HepG2 (cell line): ENCODE measurements around the gene PROM2. TPM values are rescaled to one million over a fixed set of nuclear protein-coding genes. Genes with fewer than 3 reads are reported as not detected.

Experiments used
- ATAC-seq: fragments of 200-7000 bp; cut with Tn5 transposase; 3 replicates; pipeline ENCODE4 v1.9.1; 2020; ENCODE audit warnings: mild to moderate bottlenecking, moderate library complexity
- BruUV-seq: library from RNA; stranded (reverse); fragments of 400-500 nt; replicated peaks from 2 replicates; lab custom pipeline; 2021; lab: Mats Ljungman, UMichigan
- CTCF ChIA-PET: fragments of 300-600 bp; formaldehyde crosslinking; extraction: SDS; loops from one replicate; lab custom pipeline; 2021; ENCODE audit warnings: low total read pairs, inconsistent platforms, low intra/inter-chr PET ratio; lab: Yijun Ruan, JAX
- POLR2A ChIA-PET: fragments of 350-600 bp; sonication (Branson Sonifier 250); formaldehyde crosslinking; loops from one replicate; lab custom pipeline; 2020; ENCODE audit warnings: antibody characterized with exemption, inconsistent platforms; lab: Yijun Ruan, JAX
- DNase-seq: peaks from one replicate; pipeline ENCODE4 v3.0.0-alpha.2; 2015; ENCODE audit warnings: low spot score
- FAIRE-seq: peaks from 3 replicates; lab custom pipeline; 2011; peaks lifted over from hg19 to GRCh38; lab: Jason Lieb, UNC
- H2AFZ ChIP-seq: one replicate; pipeline ENCODE4 v1.6.1; 2011; ENCODE audit warnings: low read length, inconsistent platforms
- H3K27ac ChIP-seq: fragments of 300-600 bp; 3 replicates; pipeline ENCODE4 v1.8.0; 2011; ENCODE audit warnings: mixed run types, mild to moderate bottlenecking, mixed read lengths, low read length, inconsistent platforms; ENCODE audit not compliant: insufficient read depth; ENCODE audit errors: extremely low read length
- H3K27me3 ChIP-seq, 2 experiments: fragments of 200-600 bp in 1 of 2; 2 replicates in 1 of 2; 3 replicates in 1 of 2; pipeline versions ENCODE4 v1.6.0 to v1.8.0; 2011; ENCODE audit warnings: low read length in 2 of 2, mild to moderate bottlenecking in 2 of 2, moderate library complexity in 2 of 2, inconsistent platforms in 1 of 2; ENCODE audit not compliant: insufficient read depth in 2 of 2, control insufficient read depth in 1 of 2
- H3K36me3 ChIP-seq, 2 experiments: fragments of 200-600 bp in 1 of 2; replicated peaks in 1 of 2; 2 replicates in 1 of 2; 3 replicates in 1 of 2; pipeline versions ENCODE4 v1.5.1 to v1.8.0; 2011; ENCODE audit warnings: low read length in 2 of 2, inconsistent platforms in 1 of 2; ENCODE audit not compliant: insufficient read depth in 2 of 2, control insufficient read depth in 1 of 2
- H3K4me1 ChIP-seq: 2 replicates; pipeline ENCODE4 v1.5.1; 2012; ENCODE audit warnings: low read length, inconsistent platforms; ENCODE audit not compliant: insufficient read depth
- H3K4me2 ChIP-seq: 2 replicates; pipeline ENCODE4 v1.6.0; 2011; ENCODE audit warnings: low read depth, low read length, inconsistent platforms
- H3K4me3 ChIP-seq, 3 experiments: fragments of 200-600 bp in 1 of 3; sonication (generic), shearing (Covaris generic) in 1 of 3; replicated peaks in 1 of 3; 2 replicates each; pipeline ENCODE4 v1.5.1; 2011 to 2016; ENCODE audit warnings: low read length in 3 of 3, inconsistent platforms in 2 of 3, low read depth in 2 of 3, mild to moderate bottlenecking in 2 of 3, control low read depth in 1 of 3, mixed read lengths in 1 of 3; ENCODE audit not compliant: insufficient read depth in 1 of 3
- H3K79me2 ChIP-seq: one replicate; pipeline ENCODE4 v1.6.1; 2011; ENCODE audit warnings: low read length, inconsistent platforms; ENCODE audit not compliant: insufficient read depth
- H3K9ac ChIP-seq: 2 replicates; pipeline ENCODE4 v1.6.0; 2011; ENCODE audit warnings: mild to moderate bottlenecking, low read depth, low read length, inconsistent platforms; ENCODE audit not compliant: insufficient read depth
- H3K9me3 ChIP-seq: 2 replicates; pipeline ENCODE4 v1.5.1; 2012; ENCODE audit warnings: mild to moderate bottlenecking, low read length
- H4K20me1 ChIP-seq: 2 replicates; pipeline ENCODE4 v1.6.0; 2011; ENCODE audit warnings: inconsistent platforms, mild to moderate bottlenecking, low read length, moderate library complexity; ENCODE audit not compliant: insufficient read depth
- BRF2 ChIP-seq: sonication (generic); formaldehyde crosslinking; IDR thresholded peaks from 2 replicates; pipeline ENCODE4 v1.8.1; 2022; ENCODE audit warnings: mild to moderate bottlenecking, missing genetic modification reagents
- DNMT1 ChIP-seq: sonication (generic); formaldehyde crosslinking; IDR thresholded peaks from 2 replicates; pipeline ENCODE4 v1.5.1; 2020; ENCODE audit warnings: mild to moderate bottlenecking, missing genetic modification reagents
- FOXC1 ChIP-seq: sonication (generic); formaldehyde crosslinking; IDR thresholded peaks from 2 replicates; pipeline ENCODE4 v1.8.0; 2022; ENCODE audit warnings: mild to moderate bottlenecking, missing genetic modification reagents, borderline replicate concordance
- RNF219 ChIP-seq: sonication (generic); formaldehyde crosslinking; IDR thresholded peaks from 2 replicates; pipeline ENCODE4 v1.5.0; 2020; ENCODE audit warnings: mild to moderate bottlenecking, missing genetic modification reagents
- ZNF383 ChIP-seq: sonication (generic); formaldehyde crosslinking; IDR thresholded peaks from 2 replicates; pipeline ENCODE4 v1.4.0; 2020; ENCODE audit warnings: missing genetic modification reagents, mild to moderate bottlenecking, borderline replicate concordance
- ZNF570 ChIP-seq: sonication (generic); formaldehyde crosslinking; IDR thresholded peaks from 2 replicates; pipeline ENCODE4 v1.4.0; 2020; ENCODE audit warnings: mild to moderate bottlenecking, missing genetic modification reagents, borderline replicate concordance
- WGBS: methylation state at CpG from one replicate; pipeline ENCODE4 v1.1.6; 2017; ENCODE audit warnings: low lambda C conversion rate; 5-methylcytosine and 5-hydroxymethylcytosine counted together
- in situ Hi-C: cut with HindIII; loops from 2 replicates; pipeline ENCODE4 v1.10.0; 2017; ENCODE audit warnings: low pct_unique_long_range_greater_than_20kb; ENCODE audit not compliant: extremely low pct_ligation_motif_present
- intact Hi-C: fragments of 100-400 bp; cut with micrococcal nuclease; formaldehyde crosslinking; loops from one replicate; pipeline ENCODE4 v1.10.0; 2022; ENCODE audit not compliant: unreplicated experiment
- polyA plus RNA-seq, 8 experiments: library from polyadenylated mRNA; depleted of rRNA in 3 of 8; stranded (reverse) in 7 of 8; unstranded in 1 of 8; fragments of >200 nt; fragmentation: Illumina TruSeq in 4 of 8; extraction: Trizol in 4 of 8; gene quantifications; 2 replicates each; pipeline versions ENCODE4 v1.2.1 to v1.2.3, GENCODE V29; 2011 to 2016; ENCODE audit warnings: low read depth in 4 of 8, missing spikeins in 1 of 8, mixed read lengths in 1 of 8; ENCODE audit not compliant: insufficient read depth in 1 of 8
- total RNA-seq, 5 experiments: library from RNA; depleted of rRNA; stranded (reverse); fragments of >200 nt; fragmentation: Illumina TruSeq; extraction: Trizol; gene quantifications; 2 replicates each; pipeline ENCODE4 v1.2.3, GENCODE V29; 2016; ENCODE audit warnings: low read depth in 1 of 5

Gene PROM2
- total and polyA plus RNA-seq, 2 of the 13 experiments (the other 11 are each of a cell fraction or from before 2014, with no cell fraction given), result not detected

GRCh38 chr2:95325026-95325425 lies 50.8 kb downstream of the PROM2 start:
- ChIA-PET CTCF (no interaction called here), POLR2A (no interaction called here)
- no peak overlapping the region for H3K9ac ChIP-seq
- intact Hi-C loops, result no loop called here
- ATAC-seq (no peak), FAIRE-seq (no peak), DNase-seq (no peak)
- H4K20me1 ChIP-seq, result no peaks in the 10 kb centered on the region; the same call in 1 of the 2 replicates
- H2AFZ ChIP-seq, result no peak overlapping the region
- H3K9me3 ChIP-seq, result no peaks in the 10 kb centered on the region
- in situ Hi-C loops, result no loop called here
- H3K36me3 ChIP-seq, result no peaks in the 10 kb centered on the region
- peaks cover 1 to 27% of the 10 kb centered on the region in 2 experiments; a peak in 3 of 5 replicates for H3K27me3 ChIP-seq
- WGBS, result 66% methylated on average over 11 of the region's 13 CpGs
- no peaks in the 10 kb centered on the region for H3K4me1 ChIP-seq
- H3K27ac ChIP-seq, result no peak overlapping the region
- BruUV-seq, result no TSS peak
- no peaks in the 10 kb centered on the region for H3K79me2 ChIP-seq
- H3K4me3 ChIP-seq, result no peak overlapping the region
- TF ChIP-seq DNMT1 (CRISPR knock-in tag) (0 out of 2 replicates have a peak, but pooled peaks have one; percentile 19), ZNF570 (CRISPR knock-in tag) (no peak), BRF2 (CRISPR knock-in tag) (no peak), RNF219 (CRISPR knock-in tag) (no peak), ZNF383 (CRISPR knock-in tag) (no peak), FOXC1 (CRISPR knock-in tag) (no peak)
- H3K4me2 ChIP-seq, result no peak overlapping the region
